GM19468 (cell line): Measurements from ENCODE around the gene TEDC2.
"Not testable (repeated sequence)": the region's sequence is repeated elsewhere in the genome, so short reads cannot be mapped to it uniquely, and the experiment has no call there.

Experiments used
- ATAC-seq: cut with Tn5 transposase; IDR thresholded peaks from one replicate; pipeline ENCODE4 v1.9.1; 2021; ENCODE audit warnings: mild to moderate bottlenecking, moderate library complexity, moderate number of reproducible peaks; ENCODE audit not compliant: unreplicated experiment; ENCODE audit errors: extremely low read depth

The TEDC2 gene

GRCh38 chr16:2437032-2437790 lies 22.7 kb upstream of the TEDC2 start:
- no peak for ATAC-seq

DNA sequence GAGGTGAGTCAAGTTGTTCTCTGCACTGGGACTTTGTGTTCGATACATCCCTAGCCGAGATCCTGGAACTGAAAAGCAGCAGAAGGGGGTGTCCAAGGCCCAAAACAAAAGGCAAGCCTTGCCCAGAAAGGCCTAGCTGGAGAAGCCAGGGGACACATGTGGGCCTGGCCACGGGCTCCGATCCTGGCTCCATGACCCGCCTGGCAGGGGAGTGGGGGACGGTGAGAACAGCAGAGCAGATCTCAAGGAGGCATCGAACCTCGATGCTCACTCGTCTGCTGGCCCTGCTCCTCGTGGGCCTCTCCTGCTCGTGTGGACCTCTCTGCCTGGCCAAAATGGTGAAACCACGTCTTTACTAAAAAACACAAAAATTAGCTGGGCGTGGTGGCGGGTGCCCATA lies 21.8 kb upstream of the TEDC2 start:
- ATAC-seq = no peak

- ATAC-seq = no peak
These were observed 20.3 kb upstream of the TEDC2 start for GRCh38 chr16:2439598-2439997.

DNA sequence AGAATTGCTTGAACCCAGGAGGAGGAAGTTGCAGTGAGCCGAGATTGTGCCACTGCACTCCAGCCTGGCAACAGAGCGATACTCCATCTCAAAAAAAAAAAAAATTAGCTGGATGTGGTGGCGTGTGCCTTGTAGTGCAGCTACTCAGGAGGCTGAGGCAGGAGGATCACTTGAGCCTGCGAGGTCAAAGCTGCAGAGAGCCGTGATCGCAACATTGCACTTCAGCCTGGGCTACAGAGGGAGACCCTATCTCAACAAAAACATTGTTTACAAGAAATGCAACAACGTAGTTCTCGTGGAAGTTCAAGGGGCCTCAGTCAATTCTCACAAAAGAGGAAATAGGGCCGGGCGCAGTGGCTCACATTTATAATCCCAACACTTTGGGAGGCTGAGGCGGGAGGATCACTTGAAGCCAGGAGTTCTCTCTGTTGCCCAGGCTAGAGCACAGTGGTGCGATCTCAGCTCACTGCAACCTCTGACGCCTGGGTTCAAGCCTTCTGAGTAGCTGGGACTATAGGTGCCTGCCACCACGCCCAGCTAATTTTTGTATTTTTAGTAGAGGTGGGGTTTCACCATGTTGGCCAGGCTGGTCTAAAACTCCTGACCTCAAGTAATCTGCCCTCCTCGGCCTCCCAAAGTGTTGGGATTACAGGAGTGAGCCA lies 18.6 kb upstream of the TEDC2 start:
- ATAC-seq = not testable (repeated sequence)

DNA sequence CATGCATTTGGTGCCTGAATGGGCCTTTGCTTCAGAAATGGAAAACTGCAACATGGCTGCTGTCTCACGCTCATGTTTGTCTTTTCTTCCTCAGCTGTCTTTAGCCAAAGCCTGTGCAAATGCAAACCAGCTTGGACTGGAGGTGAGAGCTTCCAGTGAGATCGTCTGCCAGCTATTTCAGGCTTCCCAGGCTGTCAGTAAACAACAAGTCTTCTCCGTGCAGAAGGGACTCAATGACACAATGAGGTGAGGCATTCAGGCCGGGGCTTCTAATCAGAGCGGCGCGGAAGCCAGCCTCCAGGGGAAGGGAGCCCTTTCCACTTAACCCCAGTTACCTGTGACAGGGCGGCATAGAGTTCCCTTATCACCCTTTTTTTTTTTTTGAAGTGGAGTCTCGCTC lies 16.4 kb upstream of the TEDC2 start:
- no peak for ATAC-seq

DNA sequence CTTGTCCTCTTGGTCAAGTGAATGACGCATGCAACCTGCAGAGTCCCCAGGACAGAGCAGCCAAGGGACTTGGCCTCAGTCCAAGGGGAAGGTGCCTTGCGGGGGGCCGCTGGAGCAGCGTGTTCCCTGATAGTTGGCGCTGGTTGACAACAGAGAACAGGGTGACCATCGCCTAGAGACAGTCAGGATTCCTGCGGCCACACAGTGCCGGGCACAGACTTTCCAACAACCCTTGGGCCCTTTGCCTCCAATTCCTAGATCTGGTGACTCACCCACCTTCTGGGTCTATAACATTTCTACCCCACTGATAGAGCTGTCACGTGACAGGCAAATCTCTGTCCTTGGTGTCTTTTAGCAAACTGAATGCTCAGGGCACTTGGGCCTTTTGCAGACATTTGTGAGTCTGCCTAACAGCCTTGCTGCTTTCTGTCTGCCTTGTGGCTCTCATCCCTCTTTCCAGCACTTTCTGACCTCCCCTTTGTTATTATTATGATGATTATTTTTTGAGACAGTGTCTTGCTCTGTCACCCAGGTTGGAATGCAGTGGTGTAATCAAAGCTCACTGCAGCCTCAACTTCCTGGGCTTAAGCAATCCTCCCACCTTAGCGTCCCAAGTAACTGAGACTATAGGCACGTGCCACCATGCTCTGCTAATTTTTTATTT lies 11.9 kb upstream of the TEDC2 start:
- ATAC-seq = no peak

DNA sequence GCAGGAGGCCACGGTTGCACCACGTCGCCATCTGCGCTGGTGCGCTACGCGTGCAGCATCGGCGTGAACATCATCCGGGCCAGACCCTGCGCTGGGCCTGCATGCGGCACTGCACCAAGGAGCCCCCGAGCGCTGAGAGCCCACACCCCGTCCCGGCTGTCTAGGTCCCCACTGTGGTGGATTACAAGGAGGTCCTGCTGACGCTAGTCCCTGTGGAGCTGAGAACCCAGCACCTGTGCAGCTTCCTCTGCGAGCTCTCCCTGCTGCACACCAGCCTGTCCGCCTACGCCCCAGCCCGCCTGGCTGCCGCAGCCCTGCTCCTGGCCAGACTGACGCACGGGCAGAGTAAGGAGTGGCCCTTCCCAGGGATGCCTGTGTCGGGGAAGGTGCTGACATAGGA lies 10.8 kb upstream of the TEDC2 start:
- ATAC-seq = no peak

- ATAC-seq = no peak
These were observed 9.4 kb upstream of the TEDC2 start for GRCh38 chr16:2450535-2450934.

DNA sequence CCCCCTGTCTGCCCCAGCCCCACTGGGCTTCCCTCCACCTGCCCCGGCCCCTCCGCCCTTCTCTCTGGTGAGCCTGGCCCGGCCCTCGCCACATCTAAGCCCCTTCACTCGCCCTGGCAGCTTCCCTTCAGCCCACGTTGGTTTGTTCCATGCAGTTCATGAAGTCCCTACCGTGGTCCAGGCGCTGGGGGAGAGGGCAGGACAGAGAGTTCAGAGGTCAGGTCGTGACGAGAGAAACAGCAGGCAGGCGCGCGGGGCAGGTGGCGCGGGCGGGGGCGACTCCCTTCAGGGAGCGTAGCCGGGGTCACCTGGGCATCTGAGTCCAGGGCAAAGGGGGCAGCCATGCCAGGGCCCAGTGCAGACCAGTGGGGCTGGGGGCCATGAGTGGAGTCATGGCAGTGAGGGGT lies 8.9 kb upstream of the TEDC2 start:
- no peak for ATAC-seq

DNA sequence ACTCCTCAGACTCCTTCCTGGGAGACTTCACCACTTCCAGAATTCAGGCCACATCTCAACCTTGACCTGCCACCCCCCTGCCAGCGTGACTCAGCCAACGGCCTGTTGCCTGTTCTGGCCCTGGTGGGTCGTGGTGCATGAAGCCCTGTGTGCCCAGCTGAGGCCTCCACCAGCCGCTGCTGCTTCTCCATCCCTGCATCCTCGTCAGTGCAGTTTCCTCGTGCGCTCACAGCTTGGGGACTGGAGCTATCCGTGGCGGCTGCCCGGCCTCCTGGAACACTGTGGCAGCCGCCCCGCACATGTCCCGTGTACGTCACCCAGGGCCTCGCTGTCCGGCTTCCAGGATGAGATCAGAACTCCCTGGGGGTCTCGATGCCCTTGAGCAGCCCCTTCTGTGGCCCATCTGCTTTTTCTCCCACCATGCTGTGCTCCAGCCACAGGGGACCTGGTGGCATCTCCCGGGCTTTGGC lies 8.0 kb upstream of the TEDC2 start:
- ATAC-seq = no peak

GRCh38 chr16:2452650-2453049 lies 7.3 kb upstream of the TEDC2 start:
- no peak for ATAC-seq

GRCh38 chr16:2455081-2455845 lies 4.6 kb upstream of the TEDC2 start:
- ATAC-seq = no peak

DNA sequence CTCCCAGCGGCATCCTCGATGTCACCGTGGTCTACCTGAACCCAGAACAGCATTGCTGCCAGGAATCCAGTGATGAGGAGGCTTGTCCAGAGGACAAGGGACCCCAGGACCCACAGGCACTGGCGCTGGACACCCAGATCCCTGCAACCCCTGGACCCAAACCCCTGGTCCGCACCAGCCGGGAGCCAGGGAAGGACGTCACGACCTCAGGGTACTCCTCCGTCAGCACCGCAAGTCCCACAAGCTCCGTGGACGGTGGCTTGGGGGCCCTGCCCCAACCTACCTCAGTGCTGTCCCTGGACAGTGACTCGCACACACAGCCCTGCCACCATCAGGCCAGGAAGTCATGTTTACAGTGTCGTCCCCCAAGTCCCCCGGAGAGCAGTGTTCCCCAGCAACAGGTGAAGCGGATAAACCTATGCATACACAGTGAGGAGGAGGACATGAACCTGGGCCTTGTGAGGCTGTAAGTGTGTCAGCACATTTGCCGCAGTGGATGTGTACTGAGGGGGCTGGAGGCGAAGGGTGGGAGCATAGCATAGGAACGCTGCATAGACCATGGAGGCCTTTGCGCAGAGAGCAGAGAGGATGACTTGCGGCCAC lies 3.3 kb upstream of the TEDC2 start:
- ATAC-seq = no peak

DNA sequence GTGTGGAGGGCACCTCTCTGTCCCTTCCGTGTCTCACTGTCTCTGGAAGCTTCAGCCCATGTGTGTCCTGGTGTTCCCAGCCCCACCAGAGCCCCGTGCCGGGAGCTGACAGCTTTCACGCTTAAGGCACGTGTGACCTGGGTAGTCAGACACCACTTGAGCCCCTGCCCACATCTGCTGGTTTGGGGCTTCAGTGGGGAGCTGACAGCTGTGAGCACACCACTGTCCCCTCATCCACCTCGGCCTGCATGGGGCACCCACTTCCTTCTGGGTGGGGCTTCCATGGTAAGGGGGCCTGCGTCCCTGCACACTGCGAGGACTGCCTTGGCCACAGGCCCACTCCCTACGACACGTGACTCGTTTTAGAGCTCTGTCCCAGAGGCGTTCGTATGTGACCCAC lies 2.6 kb upstream of the TEDC2 start:
- ATAC-seq = no peak

GRCh38 chr16:2457946-2458345 lies 2.0 kb upstream of the TEDC2 start:
- ATAC-seq = no peak

DNA sequence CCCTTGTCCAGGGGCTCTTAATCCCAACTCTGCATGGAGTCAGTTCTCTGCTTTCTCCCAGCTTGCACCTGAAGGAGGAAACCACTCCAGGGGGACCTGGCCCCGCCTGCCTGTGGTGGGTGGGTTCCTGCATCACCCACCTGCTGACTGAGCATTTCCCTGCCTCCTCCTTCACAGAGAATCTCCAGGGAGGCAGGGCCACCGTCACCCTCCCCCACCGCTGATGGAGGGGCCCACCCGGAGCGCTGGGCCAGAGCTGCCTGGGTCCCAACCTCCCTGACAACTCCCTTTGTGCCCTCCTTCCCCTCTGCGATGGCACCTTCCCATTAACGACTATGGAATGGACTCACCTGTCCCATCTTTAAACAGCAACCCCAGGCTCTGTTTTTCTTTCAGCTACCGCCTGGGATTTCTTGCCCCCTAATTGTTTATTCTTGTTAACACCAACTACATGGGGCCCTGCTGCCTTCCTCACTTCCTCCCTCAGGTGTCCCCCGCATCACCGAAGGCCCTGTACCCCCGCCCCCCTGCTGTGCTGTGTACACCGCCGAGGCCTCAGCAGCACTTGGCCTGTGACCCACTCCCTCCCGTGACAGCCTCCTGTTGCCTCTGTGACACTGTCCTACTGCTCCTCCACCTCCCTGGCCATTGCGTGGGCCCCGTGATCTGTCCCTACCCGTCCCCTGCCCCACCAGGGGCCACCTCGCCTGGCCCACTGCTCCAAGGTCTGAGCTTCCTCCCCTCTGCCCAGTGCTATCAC lies 842 bp upstream of the TEDC2 start:
- no peak for ATAC-seq

DNA sequence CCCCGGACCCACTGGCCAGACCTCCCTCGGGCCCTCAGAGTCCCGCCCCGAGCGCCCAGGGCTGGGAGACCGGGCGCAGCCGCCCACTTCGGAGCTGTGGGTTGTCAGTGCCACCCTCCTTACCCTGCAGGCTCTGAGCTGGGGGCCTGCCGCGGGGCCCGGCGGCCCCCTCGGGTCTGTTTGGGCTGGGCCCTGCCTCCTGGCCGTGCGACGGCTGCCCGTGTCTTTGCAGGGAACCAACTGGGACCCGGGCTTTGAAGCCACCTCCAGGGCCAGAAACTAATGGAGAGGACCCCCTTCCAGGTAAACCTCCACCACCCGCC lies 443 bp downstream of the TEDC2 start:
- ATAC-seq = no peak

DNA sequence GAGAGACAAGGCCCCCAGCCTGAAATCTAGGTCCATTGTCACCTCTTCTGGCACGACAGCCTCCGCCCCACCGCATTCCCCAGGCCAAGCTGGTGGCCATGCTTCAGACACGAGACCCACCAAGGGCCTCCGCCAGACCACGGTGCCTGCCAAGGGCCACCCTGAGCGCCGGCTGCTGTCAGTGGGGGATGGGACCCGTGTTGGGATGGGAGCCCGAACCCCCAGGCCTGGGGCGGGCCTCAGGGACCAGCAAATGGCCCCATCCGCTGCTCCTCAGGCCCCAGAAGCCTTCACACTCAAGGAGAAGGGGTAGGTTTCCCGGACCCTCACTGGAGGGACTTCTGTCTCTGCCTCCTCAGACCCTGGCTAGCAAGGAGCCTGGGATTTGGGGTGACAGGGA lies 1.0 kb downstream of the TEDC2 start:
- ATAC-seq = no peak

DNA sequence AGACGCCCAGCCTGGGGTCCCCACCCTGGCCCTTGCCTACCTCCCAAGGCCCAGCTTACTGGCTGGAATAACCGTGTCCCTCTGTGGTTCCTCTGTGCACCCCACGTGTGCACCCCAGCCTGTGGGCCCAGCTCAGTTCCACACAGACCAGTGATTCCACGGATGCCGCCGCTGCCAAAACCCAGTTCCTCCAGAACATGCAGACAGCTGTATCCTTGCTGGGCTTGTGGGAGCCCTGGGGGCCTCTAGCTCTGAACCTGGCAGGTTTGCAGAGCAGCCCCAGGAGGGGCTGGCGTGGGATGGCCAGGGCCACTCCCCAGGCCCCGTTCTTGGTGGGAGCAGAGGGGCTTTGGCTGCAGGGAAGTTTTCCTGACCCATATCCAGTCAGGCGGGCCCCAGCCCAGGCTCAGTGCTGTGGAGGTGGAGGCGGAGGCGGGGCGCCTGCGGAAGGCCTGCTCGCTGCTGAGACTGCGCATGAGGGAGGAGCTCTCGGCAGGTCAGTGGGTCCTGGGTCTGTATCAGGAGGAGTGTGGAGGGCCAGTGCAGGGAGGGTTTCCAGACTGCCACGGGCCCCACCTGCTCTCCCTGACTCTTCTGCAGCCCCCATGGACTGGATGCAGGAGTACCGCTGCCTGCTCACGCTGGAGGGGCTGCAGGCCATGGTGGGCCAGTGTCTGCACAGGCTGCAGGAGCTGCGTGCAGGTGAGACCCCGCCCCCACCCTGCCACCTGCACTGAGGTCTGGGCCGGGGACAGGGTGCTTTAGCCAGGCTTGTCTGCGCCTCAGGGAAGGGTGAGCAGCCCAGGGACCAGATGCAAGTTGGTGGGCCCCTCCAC lies 2.3 kb downstream of the TEDC2 start:
- ATAC-seq = no peak
